GM19395 (cell line): ENCODE data around the gene MARCO.
"Not testable (repeated sequence)": the region's sequence is repeated elsewhere in the genome, so short reads cannot be mapped to it uniquely, and the experiment has no call there.

Experiments used
- ATAC-seq: cut with Tn5 transposase; IDR thresholded peaks from one replicate; pipeline ENCODE4 v1.9.1; 2021; ENCODE audit warnings: mild to moderate bottlenecking, moderate library complexity; ENCODE audit not compliant: unreplicated experiment

MARCO gene

DNA sequence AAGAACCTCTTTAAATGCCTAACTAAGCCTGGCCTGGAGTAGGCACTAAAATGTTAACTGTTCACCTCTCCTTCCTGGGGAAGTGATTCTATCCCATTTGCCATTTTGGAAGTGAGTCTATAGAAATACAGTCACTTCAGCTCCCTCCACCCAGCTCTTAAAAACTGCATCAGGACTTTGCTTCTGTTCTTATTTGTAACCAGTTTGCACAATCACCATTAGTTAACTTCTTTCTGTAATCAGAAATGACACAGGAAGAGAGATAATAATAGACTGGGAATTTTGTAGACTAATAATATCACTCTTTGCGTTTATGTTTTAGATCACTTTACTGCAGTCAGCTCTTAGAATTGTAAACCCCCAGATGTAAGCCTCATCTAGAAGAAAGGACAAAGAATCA is 16.0 kb upstream of the MARCO start:
- ATAC-seq, result no peak

DNA sequence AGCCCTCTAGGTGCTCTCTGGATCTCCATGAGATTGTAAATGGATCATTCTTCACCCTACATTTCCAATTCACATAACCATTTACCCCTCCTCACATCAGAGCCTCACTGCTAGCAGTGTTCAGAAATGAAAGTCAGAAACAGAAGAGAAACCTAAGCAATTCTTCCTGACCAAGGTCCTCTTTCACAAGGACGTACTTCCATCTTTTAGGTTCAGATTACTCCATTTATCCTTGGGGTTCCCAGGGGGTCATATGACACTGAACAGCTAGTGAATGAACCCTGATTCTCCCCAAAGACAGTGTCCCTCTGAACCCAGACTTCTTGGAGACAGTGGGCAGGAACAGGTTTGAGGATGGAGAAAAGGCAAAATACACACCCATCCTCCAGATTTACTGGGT is 12.9 kb upstream of the MARCO start:
- no peak for ATAC-seq

DNA sequence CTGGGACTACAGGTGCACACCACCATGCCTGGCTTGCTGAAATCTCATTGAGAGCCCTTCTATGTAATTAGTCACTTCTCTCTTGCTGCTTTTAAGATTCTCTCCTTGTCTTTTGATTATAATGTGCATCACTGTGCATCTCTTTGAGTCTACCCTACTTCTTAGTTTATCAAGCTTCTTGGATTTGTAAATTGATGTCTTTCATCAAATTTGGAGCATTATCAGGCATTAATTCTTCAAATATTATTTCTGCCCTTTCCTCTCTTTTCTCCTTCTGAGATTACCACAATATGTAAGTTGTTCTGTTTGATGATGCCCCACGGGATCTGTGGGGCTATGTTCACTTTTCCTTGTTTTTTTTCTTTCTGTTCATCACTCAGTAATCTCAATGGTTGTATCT is 9.0 kb upstream of the MARCO start:
- ATAC-seq, result no peak

DNA sequence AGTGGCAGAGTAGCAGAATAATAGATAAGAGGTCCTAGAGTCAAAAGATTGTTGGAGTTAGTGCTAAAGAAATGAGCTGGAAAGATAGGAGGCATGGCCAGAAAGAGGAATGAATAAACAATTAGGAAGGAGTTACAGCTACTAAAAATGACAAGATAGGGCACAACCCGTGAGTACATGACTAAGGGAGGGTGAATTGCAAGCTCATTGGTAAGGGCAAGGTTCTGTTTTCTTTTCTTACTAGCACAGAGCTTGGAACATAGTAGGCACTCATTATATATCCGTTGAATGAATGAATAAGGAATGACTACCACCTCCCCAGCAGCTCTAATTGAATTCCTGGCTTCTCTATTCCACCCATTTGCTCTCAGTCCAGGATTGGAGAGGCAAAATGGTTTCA is 5.7 kb upstream of the MARCO start:
- ATAC-seq, result no peak

DNA sequence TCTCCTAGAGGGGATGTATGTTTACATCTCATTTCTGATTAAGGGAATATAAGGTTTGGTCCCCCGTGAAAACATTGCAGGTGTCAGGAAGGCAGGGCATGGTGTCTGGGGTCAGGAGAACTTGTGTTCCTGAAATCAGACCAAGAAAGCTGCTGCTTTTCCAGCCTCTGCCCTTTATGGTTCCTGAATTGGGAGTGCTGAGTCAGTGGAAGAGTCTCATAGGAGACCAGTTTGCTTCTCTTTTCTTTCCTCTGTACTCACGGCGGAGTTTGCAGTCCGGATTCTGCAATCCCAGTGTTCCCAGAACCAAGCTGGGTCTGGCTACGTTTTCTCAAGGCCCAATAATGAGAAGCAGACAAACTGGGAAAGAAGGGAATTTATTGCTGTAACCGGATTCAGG is 5.1 kb upstream of the MARCO start:
- ATAC-seq, result no peak

DNA sequence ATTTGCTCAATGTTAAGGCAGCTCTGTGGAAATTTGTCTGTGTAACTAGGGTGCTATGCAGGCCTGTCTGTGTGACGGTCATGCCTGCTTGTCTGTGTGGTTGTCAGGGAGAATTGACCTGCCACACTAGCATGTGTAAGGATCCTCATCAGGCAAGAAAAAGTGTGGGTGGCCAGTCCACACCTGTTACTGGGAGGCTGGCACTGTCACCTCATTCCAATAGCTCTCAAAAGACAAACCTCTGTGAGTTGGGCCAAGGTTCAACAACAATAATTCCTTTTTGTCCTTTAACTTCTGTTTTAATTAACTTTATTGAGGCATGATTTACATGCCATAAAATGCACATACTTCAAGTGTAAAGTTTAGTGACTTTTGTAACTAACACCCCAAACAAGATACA is 4.2 kb upstream of the MARCO start:
- no peak for ATAC-seq

DNA sequence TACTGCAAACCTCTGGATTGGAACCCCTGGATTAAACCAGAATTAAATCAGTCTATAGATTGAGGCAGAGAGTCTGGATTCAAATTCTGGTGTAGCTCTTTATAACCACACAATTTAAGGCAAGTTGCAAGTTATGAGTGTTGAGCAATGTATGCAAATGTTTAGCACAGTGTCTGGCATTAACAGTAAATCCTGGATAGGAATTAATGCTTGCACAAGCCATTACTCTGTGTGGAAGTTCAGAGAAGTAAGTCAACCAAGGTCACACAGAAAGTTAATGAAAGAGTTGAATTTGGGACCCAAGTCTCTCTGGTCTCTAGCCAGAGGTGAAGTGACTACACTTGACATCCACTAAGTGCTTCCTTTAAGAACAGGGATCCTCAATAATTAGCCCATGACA is 2.0 kb upstream of the MARCO start:
- ATAC-seq, result no peak

DNA sequence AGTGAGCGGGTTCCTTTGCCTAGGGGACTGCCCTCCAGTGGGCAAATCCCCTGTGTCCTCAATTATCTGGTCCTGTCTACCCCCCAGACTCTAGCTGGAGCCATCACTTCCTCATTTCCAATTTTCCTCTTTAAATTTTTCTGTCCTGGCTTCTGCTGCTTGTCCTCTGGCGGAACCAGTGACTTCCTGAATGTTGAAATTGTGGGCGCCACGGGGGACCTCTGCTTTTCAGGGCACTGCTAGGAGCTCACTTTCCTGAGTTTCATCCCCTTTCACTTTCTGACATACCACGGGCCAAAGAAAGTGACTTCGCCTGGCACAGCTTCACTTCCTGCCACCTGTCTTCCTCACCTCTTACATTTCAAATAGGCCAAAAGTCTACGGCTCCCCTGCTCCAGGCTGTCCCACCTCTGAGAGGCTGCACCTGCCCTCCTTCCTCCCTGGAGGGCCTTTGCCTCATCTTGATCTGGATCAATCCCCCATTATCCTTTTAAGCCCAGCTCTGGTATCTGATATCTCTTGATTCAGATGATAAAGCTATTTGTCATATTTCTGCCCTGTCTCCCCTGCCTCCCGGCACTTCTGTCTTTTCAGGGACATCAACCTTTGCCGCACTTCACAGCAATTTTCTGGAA is 1.4 kb upstream of the MARCO start:
- ATAC-seq, result no peak

DNA sequence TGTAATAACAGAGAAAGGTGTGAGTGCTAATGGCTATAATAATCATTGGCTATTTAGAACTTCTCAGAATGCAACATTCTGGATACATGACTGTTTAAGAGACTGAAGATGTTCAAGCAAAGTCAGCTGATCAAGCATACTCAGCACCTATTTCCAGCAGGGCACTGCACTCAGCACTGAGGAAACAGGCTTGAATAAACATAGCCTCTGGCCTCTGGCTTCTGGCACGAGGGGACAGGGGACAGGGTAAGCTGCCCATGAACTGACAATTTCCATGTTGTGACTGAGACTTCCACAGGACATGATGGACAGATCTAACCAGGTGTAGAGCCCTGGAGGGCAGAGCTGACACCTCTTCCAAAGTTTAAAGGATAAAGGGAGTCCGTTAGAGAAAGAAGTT is 1.3 kb downstream of the MARCO start:
- ATAC-seq, result no peak

DNA sequence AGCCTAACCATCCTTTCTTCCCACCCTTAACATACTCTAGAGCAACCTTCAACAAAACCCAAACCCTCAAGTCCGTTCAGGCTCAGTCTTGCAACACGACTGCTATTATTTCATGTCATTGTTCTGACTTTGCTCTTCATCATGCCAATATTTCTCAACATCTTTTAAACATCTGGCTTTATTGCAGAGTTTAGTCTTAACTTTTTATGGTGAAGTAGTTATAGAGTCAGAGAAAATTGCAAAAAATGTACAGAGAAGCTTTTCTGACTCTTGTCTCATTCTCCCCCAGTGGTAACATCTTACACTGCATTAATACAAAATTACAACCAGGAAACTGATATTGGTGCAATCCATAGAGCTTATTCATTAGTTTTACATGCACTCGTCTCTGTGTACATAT is 3.9 kb downstream of the MARCO start:
- no peak for ATAC-seq

DNA sequence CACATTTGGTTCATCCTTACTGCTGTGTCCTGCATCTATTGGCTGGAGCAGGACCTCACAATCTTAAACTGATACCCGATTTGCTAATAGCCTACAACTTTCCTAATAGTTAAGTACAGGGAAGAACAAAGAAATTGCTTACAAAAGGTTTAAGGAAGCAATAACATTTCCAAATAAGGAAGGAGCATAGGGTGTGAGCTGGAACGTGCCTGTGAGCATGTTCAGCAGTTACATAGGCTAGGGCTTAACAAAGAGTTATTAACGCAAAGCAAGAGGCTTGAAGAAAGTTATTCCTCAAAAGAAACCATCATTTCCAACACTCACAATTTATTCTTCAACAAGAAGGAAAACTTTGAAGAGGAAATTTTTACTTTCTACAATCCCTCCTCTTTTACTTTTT is 6.3 kb downstream of the MARCO start:
- ATAC-seq, result not testable (repeated sequence)

DNA sequence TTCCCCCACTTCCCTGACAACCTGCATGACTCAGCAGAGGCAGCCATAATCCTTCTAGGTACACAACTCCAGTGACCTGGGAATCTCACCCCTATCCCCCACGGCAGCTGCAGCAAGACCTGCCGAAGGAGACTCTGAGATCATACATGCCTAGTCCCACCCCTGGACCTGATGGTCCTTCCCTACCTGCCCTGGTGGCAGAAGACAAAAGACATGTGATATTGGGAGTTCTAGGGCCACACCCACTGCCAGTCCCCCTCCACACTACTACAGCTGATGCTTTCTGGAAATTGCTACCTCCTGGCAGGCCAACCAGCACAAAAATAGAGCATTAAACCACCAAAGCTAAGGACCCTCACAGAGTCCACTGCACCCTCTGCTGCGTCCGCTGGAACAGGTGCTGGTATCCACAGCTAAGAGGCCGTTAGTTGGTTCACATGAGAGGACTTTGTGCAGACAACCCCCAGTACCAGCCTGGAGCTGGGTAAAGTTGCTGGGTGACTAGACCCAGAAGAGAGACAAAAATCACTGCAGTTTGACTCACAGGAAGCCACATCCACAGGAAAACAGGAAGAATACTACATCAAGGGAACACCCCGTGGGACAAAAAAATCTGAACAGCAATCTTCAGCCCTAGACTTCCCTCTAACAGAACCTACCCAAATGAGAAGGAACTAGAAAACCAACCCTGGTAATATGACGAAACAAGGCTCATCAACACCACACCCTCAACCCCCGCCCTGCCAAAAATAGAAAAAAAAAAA is 12.5 kb downstream of the MARCO start:
- no peak for ATAC-seq

DNA sequence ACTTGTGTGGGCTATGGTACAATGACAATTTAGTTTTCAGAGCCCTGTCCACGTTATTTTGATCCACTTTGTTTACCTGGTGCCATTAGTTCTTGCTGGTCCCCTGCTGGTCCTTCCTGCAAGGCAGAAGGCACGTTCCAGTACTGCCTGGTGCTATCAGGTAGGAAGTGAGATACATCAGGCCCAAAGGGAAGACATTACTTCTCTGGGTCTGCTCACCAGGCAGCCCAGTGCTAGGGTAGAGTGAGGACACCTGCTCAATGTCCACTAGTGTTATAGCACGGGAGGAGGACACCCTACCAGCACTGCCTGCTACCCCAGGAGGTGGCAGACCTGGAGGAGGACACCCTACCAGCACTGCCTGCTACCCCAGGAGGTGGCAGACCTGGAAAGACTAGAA is 23.7 kb downstream of the MARCO start:
- no peak for ATAC-seq

DNA sequence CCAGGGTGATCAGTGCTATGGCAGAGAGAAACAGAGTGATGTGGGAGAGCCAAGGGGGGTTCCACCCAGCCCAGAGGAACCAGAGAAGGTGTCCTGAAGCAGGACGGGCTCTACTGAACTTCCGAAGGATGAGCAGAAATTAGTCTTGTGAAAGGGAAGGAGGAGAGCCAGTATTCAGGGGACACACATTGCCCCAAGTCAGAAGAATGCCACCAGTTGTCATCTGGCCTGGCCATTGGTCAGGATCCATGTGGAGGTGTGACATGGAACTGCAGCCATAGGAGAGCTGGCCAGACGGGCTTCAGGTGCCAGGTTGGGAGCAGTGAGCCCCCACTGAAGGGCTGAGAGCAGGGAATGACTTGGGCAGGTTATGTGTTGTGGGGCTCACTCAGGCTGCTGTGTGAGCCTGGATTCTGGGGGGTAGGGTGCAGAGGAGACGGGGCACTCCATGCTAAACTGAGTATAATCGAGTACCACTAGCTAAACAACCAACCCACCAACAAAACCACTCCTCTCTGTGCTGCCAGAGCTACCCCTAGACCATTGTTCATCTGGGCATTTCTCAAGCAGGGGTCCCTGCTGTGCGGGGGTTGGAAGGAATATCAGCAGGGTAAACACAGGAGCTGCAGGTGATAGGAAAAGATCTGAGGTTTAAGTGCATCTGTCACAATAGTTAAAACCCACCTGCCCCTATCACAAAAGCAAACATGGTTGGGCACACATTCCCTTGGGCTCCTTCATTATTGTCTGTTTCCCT is 25.3 kb downstream of the MARCO start:
- no peak for ATAC-seq

DNA sequence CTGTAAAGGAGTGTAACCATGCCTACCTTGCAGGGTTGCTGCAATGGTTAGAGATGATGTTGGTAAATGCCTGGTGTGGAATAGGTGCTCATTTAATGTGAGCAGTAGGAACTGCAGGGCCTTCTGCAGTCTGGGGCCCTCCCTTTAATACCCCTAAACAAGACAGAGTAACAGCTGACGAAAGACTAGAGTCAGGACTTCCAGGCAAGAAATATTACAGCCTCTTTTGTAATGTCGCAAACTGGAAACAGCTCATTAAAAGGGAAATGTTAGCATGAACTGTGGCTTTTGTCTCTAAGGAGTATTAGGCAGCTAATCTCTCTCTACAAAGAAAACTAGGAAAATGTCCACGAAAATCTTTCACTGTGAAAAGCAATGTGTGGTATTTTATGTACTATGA is 26.0 kb downstream of the MARCO start:
- no peak for ATAC-seq

DNA sequence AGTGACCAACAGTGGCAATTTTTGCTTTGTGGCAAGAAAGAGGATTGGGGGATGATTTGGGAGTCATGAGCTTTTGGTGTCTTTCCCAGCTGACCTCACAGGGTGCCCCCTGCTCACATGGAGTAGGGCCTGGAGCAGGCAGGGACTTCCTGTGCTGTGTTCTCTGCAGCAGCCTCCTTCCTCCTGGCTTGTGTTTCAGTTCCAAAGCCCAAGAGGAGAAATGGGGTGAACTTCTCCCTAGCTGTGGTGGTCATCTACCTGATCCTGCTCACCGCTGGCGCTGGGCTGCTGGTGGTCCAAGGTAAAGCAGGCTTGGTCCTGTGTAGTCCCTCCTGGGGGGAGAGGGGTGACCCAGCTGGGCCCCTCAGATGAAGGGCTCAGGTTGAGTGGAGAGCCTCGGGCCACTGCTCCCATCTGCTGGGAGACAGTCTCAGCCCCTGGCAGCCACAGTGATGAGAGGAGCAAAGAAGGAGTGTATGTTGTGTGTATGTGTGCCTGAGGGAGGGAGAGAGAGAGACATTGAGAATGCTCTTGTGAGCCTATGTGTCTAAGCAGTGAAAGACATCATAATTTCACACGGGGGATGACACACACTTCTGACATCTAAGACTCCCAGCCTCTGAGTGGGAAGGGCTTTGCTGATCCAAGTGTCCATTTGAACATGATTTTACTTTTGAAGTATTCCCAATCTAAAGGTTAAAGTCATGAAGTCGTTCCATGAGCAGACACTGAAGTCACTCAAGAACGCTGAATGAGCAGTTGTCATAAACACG is 27.2 kb downstream of the MARCO start:
- no peak for ATAC-seq

DNA sequence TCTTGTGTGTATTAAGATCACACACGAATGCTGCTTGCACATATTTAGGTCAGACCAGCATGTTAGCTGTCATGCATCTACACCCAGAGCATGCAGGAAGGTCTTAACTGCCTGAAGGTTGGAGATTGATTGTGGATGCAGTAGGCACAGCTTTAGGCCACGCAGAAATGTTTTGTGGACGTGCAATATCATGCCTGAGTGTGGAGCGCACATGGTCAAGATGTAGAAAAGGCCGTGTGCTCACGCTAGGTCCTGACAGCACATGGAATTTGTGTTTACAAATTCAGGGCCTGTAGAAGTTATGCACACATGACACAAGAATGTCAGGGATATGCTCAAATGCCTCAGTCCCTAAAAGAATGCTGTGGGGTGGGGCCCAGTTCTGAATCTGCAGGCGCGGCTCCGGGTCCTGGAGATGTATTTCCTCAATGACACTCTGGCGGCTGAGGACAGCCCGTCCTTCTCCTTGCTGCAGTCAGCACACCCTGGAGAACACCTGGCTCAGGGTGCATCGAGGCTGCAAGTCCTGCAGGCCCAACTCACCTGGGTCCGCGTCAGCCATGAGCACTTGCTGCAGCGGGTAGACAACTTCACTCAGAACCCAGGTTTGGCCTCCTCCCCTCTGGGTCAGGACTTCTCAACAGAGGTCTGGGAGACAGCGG is 27.9 kb downstream of the MARCO start:
- no peak for ATAC-seq

DNA sequence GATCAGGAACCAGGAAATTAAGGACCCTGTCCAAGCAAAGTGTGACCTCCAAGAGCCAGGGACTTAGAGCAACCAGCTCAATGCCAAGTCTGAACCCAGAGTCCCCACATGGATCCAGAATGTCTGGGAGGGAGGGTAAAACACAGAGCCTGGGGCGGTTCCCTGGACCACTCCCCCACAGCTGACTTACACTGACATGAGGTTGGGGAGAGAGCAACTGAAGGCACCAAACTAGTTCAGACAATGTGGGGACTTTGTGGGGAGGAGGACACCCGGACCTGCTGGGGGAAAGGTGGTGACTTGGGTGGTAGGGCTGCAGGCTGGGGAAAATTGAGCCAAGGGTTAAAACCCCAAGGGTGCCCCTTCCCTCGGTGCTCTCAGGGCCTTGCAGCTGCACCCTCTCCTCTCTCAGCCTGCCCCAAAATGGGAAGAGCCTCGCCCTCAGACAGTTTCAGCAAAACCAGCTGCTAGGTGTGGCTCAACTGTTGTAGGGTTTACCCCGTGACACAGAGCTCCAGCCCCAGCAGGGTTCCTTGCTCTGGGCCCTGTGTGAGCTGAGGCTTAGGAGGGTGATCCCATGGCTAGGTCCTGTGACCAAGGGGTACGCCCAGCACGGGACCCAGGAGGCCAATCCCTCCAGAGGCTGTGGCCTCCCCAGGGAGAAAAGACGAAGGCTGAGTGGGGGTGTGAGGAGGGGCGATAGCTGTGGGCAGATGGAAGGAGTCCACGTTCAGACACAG is 28.6 kb downstream of the MARCO start:
- ATAC-seq, result no peak

DNA sequence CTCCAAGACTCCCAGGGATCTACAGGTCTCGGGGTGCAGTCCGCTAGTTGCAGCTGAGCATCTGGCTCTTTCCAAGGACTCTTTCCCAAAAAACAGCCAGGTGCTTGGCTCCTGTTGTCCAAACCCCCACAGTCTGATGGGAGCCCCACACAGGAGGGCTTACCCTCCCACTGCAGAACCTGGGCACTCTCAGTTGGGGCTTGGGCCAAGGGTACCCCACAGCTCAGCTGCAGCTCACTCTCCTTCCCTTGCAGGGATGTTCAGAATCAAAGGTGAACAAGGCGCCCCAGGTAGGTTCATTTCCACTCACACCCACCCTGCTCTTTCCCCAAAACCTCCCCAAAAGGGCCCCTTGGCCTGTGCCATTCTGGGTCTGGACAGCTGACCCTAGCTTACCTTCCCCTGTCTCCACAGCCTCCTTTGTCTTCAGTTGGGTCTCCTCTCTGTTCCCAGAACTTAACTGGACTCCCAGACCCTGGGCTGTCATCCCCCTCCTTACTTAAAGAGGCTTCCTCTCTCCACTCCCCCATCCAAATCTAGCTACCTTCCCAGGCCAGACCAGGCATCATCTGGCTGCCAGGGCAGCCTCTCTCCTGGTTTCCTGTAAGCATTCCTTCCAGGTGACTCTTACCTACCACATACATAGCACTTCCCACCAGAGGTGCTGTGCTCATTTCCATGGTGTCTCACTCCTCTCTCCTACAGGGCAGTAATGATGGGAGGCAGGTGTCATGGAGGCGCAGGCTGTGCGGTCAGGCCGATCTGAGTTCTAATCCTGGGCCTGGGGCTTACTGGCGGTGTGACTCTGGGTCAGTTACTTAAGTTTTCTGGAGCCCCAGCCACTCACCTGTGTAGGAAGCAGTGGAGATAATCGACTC is 29.5 kb downstream of the MARCO start:
- ATAC-seq, result no peak
